ENCODE data around the gene FAH. TPM values are rescaled to one million over a fixed set of nuclear protein-coding genes. Genes with fewer than 3 reads are reported as not detected.

Gene FAH
- total and polyA plus RNA-seq, 2 experiments from 2014 or later = 24.9 to 28.8 TPM

DNA sequence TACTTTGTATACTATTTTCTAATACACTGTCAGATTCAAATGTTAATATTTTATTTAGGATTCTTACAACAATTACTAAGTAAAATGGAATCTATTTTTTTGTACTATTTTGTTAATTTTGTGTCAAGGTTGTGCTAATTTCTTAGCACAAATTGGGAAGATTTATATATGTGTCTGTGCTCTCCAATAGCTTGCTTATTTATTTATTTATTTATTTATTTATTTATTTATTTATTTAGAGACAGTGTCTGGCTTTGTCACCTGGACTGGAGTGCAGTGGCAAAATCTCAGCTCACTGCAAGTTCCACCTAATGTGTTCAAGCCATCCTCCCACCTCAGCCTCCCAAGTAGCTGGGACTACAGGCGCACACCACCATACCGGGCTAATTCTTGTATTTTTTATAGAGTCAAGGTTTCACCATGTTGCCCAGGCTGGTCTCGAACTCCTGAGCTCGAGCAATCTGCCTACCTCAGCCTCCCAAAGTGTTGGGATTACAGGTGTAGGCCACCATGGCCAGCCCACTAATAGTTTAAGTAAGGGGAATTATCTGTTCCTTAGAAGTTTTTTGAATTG lies 64.6 kb downstream of the FAH start:
- Histone ChIP-seq H3K9ac (no peak overlapping the region), H3K9me3 (ENCODE audit: low read depth) (no peaks in the 10 kb centered on the region), H2AFZ (no peak overlapping the region), H3K79me2 (ENCODE audit: insufficient read depth) (no peaks in the 10 kb centered on the region), H3K4me1 (ENCODE audit: insufficient read depth) (no peaks in the 10 kb centered on the region), H3K36me3 (ENCODE audit: low read depth) (no peaks in the 10 kb centered on the region), H3K27me3 (replicated peaks; ENCODE audit: insufficient read depth) (0 out of 2 replicates have a peak, but pooled peaks cover 4% of the 10 kb centered on the region), H3K9me2 (ENCODE audit: insufficient read depth) (no peaks in the 10 kb centered on the region), H3F3A (ENCODE audit: insufficient read depth) (no peaks in the 10 kb centered on the region), H3K4me2 (ENCODE audit: unreplicated experiment) (no peak overlapping the region), H3K27ac (no peak overlapping the region), H3K4me3 (no peak overlapping the region), H4K20me1 (ENCODE audit: insufficient read depth) (no peaks in the 10 kb centered on the region)
- in situ Hi-C loops (cut with MboI) = no loop called here
- TF ChIP-seq EZH2phosphoT487 (IDR thresholded peaks at IDR 0.05; ENCODE audit: insufficient read depth, low read depth) = no peak
- no peak for TF ChIP-seq EZH2 (IDR thresholded peaks at IDR 0.05; ENCODE audit: insufficient read depth, poor library complexity, severe bottlenecking)
- no peak for DNase-seq
- WGBS, 2 experiments (ENCODE audit: low coverage in 1 of 2, low lambda C conversion rate in 2 of 2, missing lambda C conversion rate in 2 of 2) = 74 to 76% methylated on average over 4 of the region's 4 CpGs

DNA sequence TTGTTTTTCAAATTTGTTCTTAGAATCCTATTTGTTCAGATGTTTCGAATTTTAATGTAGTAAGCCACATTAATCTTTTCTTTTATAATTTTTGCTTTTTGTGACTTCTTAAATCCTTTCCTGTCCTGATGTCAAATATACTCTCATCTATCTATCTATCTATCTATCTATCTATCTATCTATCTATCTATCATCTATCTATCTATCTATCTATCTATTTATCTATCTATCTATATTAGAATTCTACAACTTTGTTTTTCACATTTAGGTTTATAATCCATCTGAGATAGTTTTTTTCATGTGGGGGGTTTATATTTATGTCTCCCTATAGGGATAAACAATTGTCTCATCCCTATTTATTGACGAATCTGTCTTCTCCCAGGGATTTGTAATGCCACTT lies 67.2 kb downstream of the FAH start:
- Histone ChIP-seq H3K79me2 (ENCODE audit: insufficient read depth) (no peaks in the 10 kb centered on the region), H3F3A (ENCODE audit: insufficient read depth) (no peaks in the 10 kb centered on the region), H3K4me2 (ENCODE audit: unreplicated experiment) (no peak overlapping the region), H3K27me3 (replicated peaks; ENCODE audit: insufficient read depth) (0 out of 2 replicates have a peak, but pooled peaks cover 4% of the 10 kb centered on the region), H2AFZ (no peak overlapping the region), H3K4me3 (no peak overlapping the region), H3K4me1 (ENCODE audit: insufficient read depth) (no peaks in the 10 kb centered on the region), H4K20me1 (ENCODE audit: insufficient read depth) (no peaks in the 10 kb centered on the region), H3K9me2 (ENCODE audit: insufficient read depth) (no peaks in the 10 kb centered on the region), H3K9ac (no peak overlapping the region), H3K9me3 (ENCODE audit: low read depth) (no peaks in the 10 kb centered on the region), H3K27ac (no peak overlapping the region), H3K36me3 (ENCODE audit: low read depth) (no peaks in the 10 kb centered on the region)
- TF ChIP-seq EZH2 (IDR thresholded peaks at IDR 0.05; ENCODE audit: insufficient read depth, poor library complexity, severe bottlenecking) = no peak
- no peak for TF ChIP-seq EZH2phosphoT487 (IDR thresholded peaks at IDR 0.05; ENCODE audit: insufficient read depth, low read depth)
- no peak for DNase-seq
- 52 to 67% methylated on average over 2 of the region's 2 CpGs for WGBS, 2 experiments (ENCODE audit: low coverage in 1 of 2, low lambda C conversion rate in 2 of 2, missing lambda C conversion rate in 2 of 2)
- in situ Hi-C loops (cut with MboI) = no loop called here

DNA sequence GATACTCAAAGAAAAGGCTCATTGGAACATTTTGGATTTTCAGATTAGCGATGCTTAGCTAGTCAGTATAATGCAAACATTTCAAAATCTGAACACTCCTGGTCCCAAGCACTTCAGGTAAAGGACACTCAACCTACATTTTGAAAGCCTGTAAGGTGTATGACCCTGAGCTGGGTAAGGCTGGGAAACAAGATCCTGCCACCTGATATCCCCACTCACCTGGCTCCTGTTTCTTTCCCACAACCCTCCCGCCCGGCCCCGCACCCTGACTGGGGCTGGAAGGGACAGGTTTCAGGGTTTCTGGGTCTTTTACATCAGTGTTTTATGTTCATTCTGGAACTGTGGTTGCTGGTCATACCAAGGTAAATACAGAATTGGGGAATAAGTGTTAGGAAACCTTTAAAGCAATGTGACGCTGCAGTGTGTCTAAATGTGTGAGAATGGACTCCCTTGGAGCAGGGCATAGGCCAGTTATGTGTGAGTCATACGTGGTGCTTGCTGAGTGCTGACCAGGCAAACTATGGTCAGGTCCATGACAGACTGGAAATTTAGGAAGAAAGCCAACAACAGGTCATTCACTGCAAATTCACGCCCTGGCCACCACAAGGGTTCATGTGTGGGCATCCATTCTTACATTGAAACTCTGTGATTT lies 76.3 kb downstream of the FAH start:
- no peaks in the 10 kb centered on the region for H3F3A ChIP-seq (ENCODE audit: insufficient read depth)
- H3K9me3 ChIP-seq (ENCODE audit: low read depth) = no peaks in the 10 kb centered on the region
- WGBS, 2 experiments (ENCODE audit: low coverage in 1 of 2, low lambda C conversion rate in 2 of 2, missing lambda C conversion rate in 2 of 2) = 80% methylated on average over 6 to 7 of the region's 7 CpGs
- TF ChIP-seq EZH2 (IDR thresholded peaks at IDR 0.05; ENCODE audit: insufficient read depth, poor library complexity, severe bottlenecking) (no peak), EZH2phosphoT487 (IDR thresholded peaks at IDR 0.05; ENCODE audit: insufficient read depth, low read depth) (no peak)
- no peak overlapping the region for H3K27ac ChIP-seq
- no peaks in the 10 kb centered on the region for H3K4me1 ChIP-seq (ENCODE audit: insufficient read depth)
- H3K9ac ChIP-seq = no peak overlapping the region
- H3K36me3 ChIP-seq (ENCODE audit: low read depth) = no peaks in the 10 kb centered on the region
- H3K9me2 ChIP-seq (ENCODE audit: insufficient read depth) = no peaks in the 10 kb centered on the region
- no peaks in the 10 kb centered on the region for H3K79me2 ChIP-seq (ENCODE audit: insufficient read depth)
- H2AFZ ChIP-seq = no peak overlapping the region
- H3K4me2 ChIP-seq (ENCODE audit: unreplicated experiment) = no peak overlapping the region
- no peak overlapping the region for H3K4me3 ChIP-seq
- H4K20me1 ChIP-seq (ENCODE audit: insufficient read depth) = no peaks in the 10 kb centered on the region
- H3K27me3 ChIP-seq (replicated peaks; ENCODE audit: insufficient read depth) = peaks cover 17% of the 10 kb centered on the region
- peak; percentile 45 for DNase-seq
- in situ Hi-C loops (cut with MboI) = no loop called here

DNA sequence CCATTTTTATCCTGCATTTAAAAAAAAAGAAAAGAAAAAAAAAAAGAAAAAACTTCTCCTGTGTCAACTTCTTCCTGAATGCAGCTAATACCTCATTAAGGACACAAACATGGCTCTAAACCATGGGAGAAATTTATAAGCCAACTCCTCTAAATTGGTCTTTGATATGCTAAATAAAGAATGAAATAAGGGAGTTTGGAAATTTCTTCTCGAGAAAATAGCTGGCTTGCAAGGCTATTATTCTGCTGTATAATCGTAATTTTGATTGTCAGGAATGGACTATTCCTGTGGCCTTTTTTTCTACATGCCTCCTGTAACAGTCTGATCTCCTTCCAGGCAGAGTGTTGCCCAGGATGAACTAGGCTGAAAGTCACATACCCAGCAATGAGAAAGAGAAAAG lies 78.6 kb downstream of the FAH start:
- Histone ChIP-seq H3K4me2 (ENCODE audit: unreplicated experiment) (no peak overlapping the region), H4K20me1 (ENCODE audit: insufficient read depth) (no peaks in the 10 kb centered on the region), H3K36me3 (ENCODE audit: low read depth) (no peaks in the 10 kb centered on the region), H3F3A (ENCODE audit: insufficient read depth) (no peaks in the 10 kb centered on the region), H3K4me3 (no peak overlapping the region), H3K4me1 (ENCODE audit: insufficient read depth) (no peaks in the 10 kb centered on the region), H3K79me2 (ENCODE audit: insufficient read depth) (no peaks in the 10 kb centered on the region), H2AFZ (no peak overlapping the region), H3K9me3 (ENCODE audit: low read depth) (no peaks in the 10 kb centered on the region), H3K9me2 (ENCODE audit: insufficient read depth) (no peaks in the 10 kb centered on the region), H3K27ac (no peak overlapping the region), H3K9ac (no peak overlapping the region), H3K27me3 (replicated peaks; ENCODE audit: insufficient read depth) (peaks cover 13% of the 10 kb centered on the region)
- TF ChIP-seq EZH2 (IDR thresholded peaks at IDR 0.05; ENCODE audit: insufficient read depth, poor library complexity, severe bottlenecking) (no peak), EZH2phosphoT487 (IDR thresholded peaks at IDR 0.05; ENCODE audit: insufficient read depth, low read depth) (no peak)
- in situ Hi-C loops (cut with MboI) = no loop called here
- 31% methylated on average over 2 of the region's 2 CpGs for WGBS, 2 experiments (ENCODE audit: low coverage in 1 of 2, low lambda C conversion rate in 2 of 2, missing lambda C conversion rate in 2 of 2)
- DNase-seq = no peak
